Upper lobe of left lung (tissue), 6 donors: ENCODE data around the gene GRIK2. TPM values are rescaled to one million over a fixed set of nuclear protein-coding genes. Genes with fewer than 3 reads are reported as not detected.
"Not testable (repeated sequence)": the region's sequence is repeated elsewhere in the genome, so short reads cannot be mapped to it uniquely, and the experiment has no call there.

Experiments used
- ATAC-seq, 2 donors: fragments of 200-7000 bp; cut with Tn5 transposase; one replicate each; pipeline ENCODE4 v1.9.1; 2022; ENCODE audit warnings: mild to moderate bottlenecking in 2 of 2, moderate library complexity in 2 of 2; ENCODE audit not compliant: low FRiP score in 2 of 2
- DNase-seq, 2 donors: peaks; one replicate each; pipeline ENCODE4 v3.0.0-alpha.2; 2019 to 2020
- H3K27ac ChIP-seq, 4 donors: fragments of 200-600 bp; sonication (generic); one replicate each; pipeline ENCODE4 v1.5.1; 2016 to 2019
- H3K27me3 ChIP-seq, 4 donors: fragments of 200-600 bp; sonication (generic); one replicate each; pipeline ENCODE4 v1.5.1; 2017 to 2019
- H3K36me3 ChIP-seq, 4 donors: fragments of 200-600 bp; sonication (generic); one replicate each; pipeline ENCODE4 v1.5.1; 2016 to 2019
- H3K4me1 ChIP-seq, 4 donors: fragments of 200-600 bp; sonication (generic); one replicate each; pipeline ENCODE4 v1.5.1; 2018 to 2019
- H3K4me3 ChIP-seq, 4 donors: fragments of 200-600 bp; sonication (generic); one replicate each; pipeline ENCODE4 v1.5.1; 2017 to 2019; ENCODE audit warnings: mild to moderate bottlenecking in 2 of 4, moderate library complexity in 1 of 4
- H3K9me3 ChIP-seq, 4 donors: fragments of 200-600 bp; sonication (generic); one replicate each; pipeline ENCODE4 v1.5.1; 2018 to 2019
- EP300 ChIP-seq, 4 donors: sonication (generic); formaldehyde crosslinking; IDR thresholded peaks; one replicate each; pipeline ENCODE4 v1.5.1; 2017; ENCODE audit warnings: antibody characterized with exemption in 4 of 4, control low read depth in 2 of 4
- POLR2A ChIP-seq, 4 donors: fragments of 450-650 bp; IDR thresholded peaks; one replicate each; pipeline ENCODE4 v1.5.1; 2016 to 2017; ENCODE audit warnings: antibody characterized with exemption in 4 of 4, mild to moderate bottlenecking in 2 of 4
- POLR2AphosphoS5 ChIP-seq, 2 donors: sonication (generic); formaldehyde crosslinking; IDR thresholded peaks; one replicate each; pipeline ENCODE4 v1.5.1; 2017; ENCODE audit warnings: antibody characterized with exemption in 2 of 2
- WGBS, 2 donors: methylation state at CpG; one replicate each; pipeline ENCODE4 v1.1.5; 2017 to 2018; 5-methylcytosine and 5-hydroxymethylcytosine counted together
- total RNA-seq, 6 donors: library from RNA; depleted of rRNA in 4 of 6; stranded (reverse); fragments of >200 nt in 4 of 6; gene quantifications; one replicate each; pipeline versions ENCODE4 v1.1.0 to v1.2.1, GENCODE V29; 2016 to 2021
- TF ChIP-seq, protein P1 (sequence below), 6 experiments: fragments of 450-650 bp in 4 of 6; fragments of 200-600 bp in 2 of 6; sonication (generic) in 2 of 6; IDR thresholded peaks; one replicate each; pipeline ENCODE4 v1.5.1; 2016 to 2019; ENCODE audit warnings: antibody characterized with exemption in 6 of 6
- donor health status: DM: no; HTN: no; CAD: no; lungs with moderate emphysema.
- donor health status: DM: no; HTN: yes; CAD: no; lungs with severe emphysema.

GRIK2 gene
- total RNA-seq, 6 donors from 2014 or later: 0.07 to 1.2 (median 0.50) TPM; not detected in 2

DNA sequence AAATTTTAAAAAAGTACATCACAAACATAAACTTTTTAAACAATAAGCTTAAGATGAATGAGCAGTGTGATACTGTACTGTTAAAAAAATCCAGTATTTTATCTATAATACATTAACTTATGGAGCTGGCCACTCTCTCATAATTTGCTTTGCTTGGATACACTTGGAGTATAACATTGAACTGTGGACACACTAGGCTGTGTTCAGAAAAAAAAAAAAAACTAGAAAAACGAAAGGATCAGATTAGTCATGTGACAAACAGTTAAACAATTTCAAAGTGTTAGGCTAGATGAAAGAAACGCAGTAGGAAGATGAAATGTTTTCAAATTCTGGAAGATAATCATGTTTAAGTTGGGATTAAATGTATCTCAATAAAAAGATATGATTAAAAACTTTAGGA, 220.0 kb downstream of the GRIK2 start:
- ATAC-seq (no peak), DNase-seq (no peak)
- Histone ChIP-seq H3K4me1 (no peaks in the 10 kb centered on the region), H3K36me3 (no peaks in the 10 kb centered on the region), H3K27me3 (no peaks in the 10 kb centered on the region), H3K27ac (no peak overlapping the region), H3K4me3 (no peak overlapping the region), H3K9me3 (no peaks in the 10 kb centered on the region)
- WGBS, 2 donors: 52 to 58% methylated on average over 2 of the region's 2 CpGs
- TF ChIP-seq, protein P1, sequence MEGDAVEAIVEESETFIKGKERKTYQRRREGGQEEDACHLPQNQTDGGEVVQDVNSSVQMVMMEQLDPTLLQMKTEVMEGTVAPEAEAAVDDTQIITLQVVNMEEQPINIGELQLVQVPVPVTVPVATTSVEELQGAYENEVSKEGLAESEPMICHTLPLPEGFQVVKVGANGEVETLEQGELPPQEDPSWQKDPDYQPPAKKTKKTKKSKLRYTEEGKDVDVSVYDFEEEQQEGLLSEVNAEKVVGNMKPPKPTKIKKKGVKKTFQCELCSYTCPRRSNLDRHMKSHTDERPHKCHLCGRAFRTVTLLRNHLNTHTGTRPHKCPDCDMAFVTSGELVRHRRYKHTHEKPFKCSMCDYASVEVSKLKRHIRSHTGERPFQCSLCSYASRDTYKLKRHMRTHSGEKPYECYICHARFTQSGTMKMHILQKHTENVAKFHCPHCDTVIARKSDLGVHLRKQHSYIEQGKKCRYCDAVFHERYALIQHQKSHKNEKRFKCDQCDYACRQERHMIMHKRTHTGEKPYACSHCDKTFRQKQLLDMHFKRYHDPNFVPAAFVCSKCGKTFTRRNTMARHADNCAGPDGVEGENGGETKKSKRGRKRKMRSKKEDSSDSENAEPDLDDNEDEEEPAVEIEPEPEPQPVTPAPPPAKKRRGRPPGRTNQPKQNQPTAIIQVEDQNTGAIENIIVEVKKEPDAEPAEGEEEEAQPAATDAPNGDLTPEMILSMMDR (IDR thresholded peaks at IDR 0.05): no peak
- TF ChIP-seq POLR2AphosphoS5 (IDR thresholded peaks at IDR 0.05) (no peak), EP300 (IDR thresholded peaks at IDR 0.05) (no peak), POLR2A (IDR thresholded peaks at IDR 0.05) (no peak)

DNA sequence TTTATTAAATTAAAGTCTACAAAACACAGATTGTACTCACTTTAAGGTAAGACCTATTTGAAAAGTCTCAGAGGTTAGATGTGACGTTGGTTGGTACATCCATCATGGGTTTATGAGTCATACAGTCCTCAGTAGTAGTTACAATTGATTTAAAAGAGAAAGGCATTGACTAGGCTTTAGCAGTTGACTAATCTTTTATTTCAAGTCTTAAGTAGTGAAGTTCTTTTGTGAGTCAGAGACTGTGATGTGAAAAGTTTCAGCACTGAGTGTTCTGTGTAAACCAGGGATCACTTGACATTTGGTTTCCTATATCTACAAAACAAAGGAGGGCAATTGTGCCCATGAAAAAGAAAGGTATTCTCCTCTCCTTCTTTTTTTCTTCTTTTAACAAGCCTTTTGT, 221.3 kb downstream of the GRIK2 start:
- H3K36me3 ChIP-seq: no peaks in the 10 kb centered on the region
- H3K4me1 ChIP-seq: no peaks in the 10 kb centered on the region
- DNase-seq (no peak), ATAC-seq (no peak)
- no peaks in the 10 kb centered on the region for H3K9me3 ChIP-seq
- no peak overlapping the region for H3K4me3 ChIP-seq
- TF ChIP-seq, protein P1 (IDR thresholded peaks at IDR 0.05): no peak
- no peak for TF ChIP-seq POLR2AphosphoS5 (IDR thresholded peaks at IDR 0.05)
- TF ChIP-seq POLR2A (IDR thresholded peaks at IDR 0.05): no peak
- TF ChIP-seq EP300 (IDR thresholded peaks at IDR 0.05): no peak
- H3K27ac ChIP-seq: no peak overlapping the region
- WGBS, 2 donors: 29 to 50% methylated on average over 1 of the region's 1 CpG
- no peaks in the 10 kb centered on the region for H3K27me3 ChIP-seq

DNA sequence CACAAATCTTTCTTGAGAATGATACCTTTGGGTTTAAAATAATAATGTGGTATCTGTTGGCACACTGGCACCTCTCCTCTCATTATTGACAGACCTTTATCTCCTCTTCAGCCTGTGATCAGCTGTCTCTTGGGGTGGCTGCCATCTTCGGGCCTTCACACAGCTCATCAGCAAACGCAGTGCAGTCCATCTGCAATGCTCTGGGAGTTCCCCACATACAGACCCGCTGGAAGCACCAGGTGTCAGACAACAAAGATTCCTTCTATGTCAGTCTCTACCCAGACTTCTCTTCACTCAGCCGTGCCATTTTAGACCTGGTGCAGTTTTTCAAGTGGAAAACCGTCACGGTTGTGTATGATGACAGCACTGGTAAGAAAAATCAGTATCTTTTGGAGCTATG, 232.8 kb downstream of the GRIK2 start:
- DNase-seq: no peak

DNA sequence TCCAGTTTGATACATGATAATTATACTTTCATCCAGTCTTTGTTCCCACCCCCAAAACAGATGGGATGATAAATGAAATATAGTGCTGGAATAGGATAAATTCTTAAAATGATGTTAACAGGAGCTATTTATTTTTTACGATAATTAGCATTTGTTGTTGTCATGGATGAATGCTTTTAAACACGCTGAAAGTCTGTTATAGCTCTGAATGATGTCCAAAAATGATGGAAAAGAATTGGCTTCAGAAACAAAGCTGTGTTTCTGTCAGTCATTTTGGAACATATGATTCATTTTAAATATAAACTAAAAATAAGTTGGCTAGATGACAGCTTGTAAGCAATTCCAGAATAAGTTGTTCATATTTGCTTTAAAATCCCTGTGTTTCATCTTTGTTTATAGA, 237.4 kb downstream of the GRIK2 start:
- Histone ChIP-seq H3K9me3 (no peaks in the 10 kb centered on the region), H3K4me1 (no peaks in the 10 kb centered on the region), H3K36me3 (no peaks in the 10 kb centered on the region), H3K27me3 (no peaks in the 10 kb centered on the region), H3K27ac (no peak overlapping the region), H3K4me3 (no peak overlapping the region)
- DNase-seq: no peak
- 60 to 66% methylated on average over 2 of the region's 2 CpGs for WGBS, 2 donors
- TF ChIP-seq EP300 (IDR thresholded peaks at IDR 0.05) (no peak), POLR2AphosphoS5 (IDR thresholded peaks at IDR 0.05) (no peak), POLR2A (IDR thresholded peaks at IDR 0.05) (no peak)
- TF ChIP-seq, protein P1 (IDR thresholded peaks at IDR 0.05): no peak
- ATAC-seq: no peak

More for the DNA sequence above, 232.8 kb downstream of the GRIK2 start:
- no peak for ATAC-seq
- no peak for TF ChIP-seq POLR2AphosphoS5 (IDR thresholded peaks at IDR 0.05)
- TF ChIP-seq, protein P1 (IDR thresholded peaks at IDR 0.05): no peak
- TF ChIP-seq EP300 (IDR thresholded peaks at IDR 0.05): no peak
- no peak for TF ChIP-seq POLR2A (IDR thresholded peaks at IDR 0.05)
- H3K9me3 ChIP-seq: no peaks in the 10 kb centered on the region
- no peaks in the 10 kb centered on the region for H3K4me1 ChIP-seq
- WGBS, 2 donors: 75 to 84% methylated on average over 6 of the region's 6 CpGs
- H3K27ac ChIP-seq: no peak overlapping the region
- H3K27me3 ChIP-seq: no peaks in the 10 kb centered on the region
- no peak overlapping the region for H3K4me3 ChIP-seq
- H3K36me3 ChIP-seq: no peaks in the 10 kb centered on the region

DNA sequence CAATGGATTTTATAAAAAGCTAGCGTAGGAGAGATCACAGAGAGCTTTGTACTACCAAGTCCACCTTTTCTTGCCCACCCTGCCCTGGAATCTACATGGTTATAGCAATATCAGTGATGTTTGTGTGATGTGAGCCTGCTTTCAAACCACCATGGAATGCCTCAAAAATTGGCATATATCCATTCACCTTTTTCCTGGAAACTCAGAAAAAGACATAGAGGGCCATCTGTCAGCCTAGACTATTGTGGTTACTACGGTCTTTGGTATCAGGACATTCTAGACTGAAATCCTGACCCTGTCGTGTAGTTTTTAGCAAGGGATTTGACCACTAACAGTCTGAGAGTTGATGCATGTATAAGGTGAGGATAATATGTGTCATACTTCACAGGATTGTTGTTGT, 239.6 kb downstream of the GRIK2 start:
- no peak for TF ChIP-seq POLR2A (IDR thresholded peaks at IDR 0.05)
- TF ChIP-seq, protein P1 (IDR thresholded peaks at IDR 0.05): no peak
- no peak for TF ChIP-seq POLR2AphosphoS5 (IDR thresholded peaks at IDR 0.05)
- no peak for TF ChIP-seq EP300 (IDR thresholded peaks at IDR 0.05)
- no peaks in the 10 kb centered on the region for H3K27me3 ChIP-seq
- WGBS, 2 donors: 64 to 77% methylated on average over 3 of the region's 3 CpGs
- no peak overlapping the region for H3K4me3 ChIP-seq
- H3K4me1 ChIP-seq: no peaks in the 10 kb centered on the region
- H3K27ac ChIP-seq: no peak overlapping the region
- no peaks in the 10 kb centered on the region for H3K9me3 ChIP-seq
- DNase-seq (no peak), ATAC-seq (no peak)
- no peaks in the 10 kb centered on the region for H3K36me3 ChIP-seq

- DNase-seq, ATAC-seq, H3K4me3 ChIP-seq, H3K36me3 ChIP-seq, H3K9me3 ChIP-seq, H3K27me3 ChIP-seq, H3K4me1 ChIP-seq, H3K27ac ChIP-seq: not testable (repeated sequence)
- WGBS, 2 donors: 88 to 93% methylated on average over 11 of the region's 11 CpGs
Measured at GRCh38 chr6:101638865-101639264, 245.4 kb downstream of the GRIK2 start.
